AG04450 (cell line): ENCODE data around the gene PLCD3. TPM values are rescaled to one million over a fixed set of nuclear protein-coding genes. Genes with fewer than 3 reads are reported as not detected.
"Not testable (repeated sequence)": the region's sequence is repeated elsewhere in the genome, so short reads cannot be mapped to it uniquely, and the experiment has no call there.

Experiments
- CTCF ChIA-PET: fragments of 300-600, 350-600 bp; formaldehyde crosslinking; extraction: SDS; loops from one replicate; lab custom pipeline; 2022; ENCODE audit warnings: antibody characterized with exemption, inconsistent platforms; lab: Charles Lee
- POLR2A ChIA-PET: fragments of 350-600 bp; formaldehyde crosslinking; extraction: SDS; loops from one replicate; lab custom pipeline; 2021; ENCODE audit warnings: antibody characterized with exemption, inconsistent platforms; lab: Yijun Ruan, JAX
- DNase-seq: peaks from one replicate; pipeline ENCODE4 v3.0.0-alpha.2; 2011; ENCODE audit warnings: low read depth, low spot score
- H3K27ac ChIP-seq: one replicate; pipeline ENCODE4 v1.5.1; 2012; ENCODE audit warnings: low read depth, low read length, control low read depth
- H3K27me3 ChIP-seq: one replicate; pipeline ENCODE4 v1.6.0; 2012; ENCODE audit warnings: low read length; ENCODE audit not compliant: control insufficient read depth, insufficient read depth
- H3K4me3 ChIP-seq: 2 replicates; pipeline ENCODE4 v1.5.1; 2011; ENCODE audit warnings: mild to moderate bottlenecking, low read depth, low read length, control low read depth
- H3K9me3 ChIP-seq: 2 replicates; pipeline ENCODE4 v1.5.1; 2012; ENCODE audit warnings: low read length; ENCODE audit not compliant: control insufficient read depth, insufficient read depth
- CTCF ChIP-seq: IDR thresholded peaks from 2 replicates; pipeline ENCODE4 v1.5.1; 2011; ENCODE audit warnings: low read depth, low read length, control low read depth, inconsistent platforms
- polyA plus RNA-seq: library from polyadenylated mRNA; depleted of rRNA; stranded (reverse); fragments of >200 nt; gene quantifications from 2 replicates; pipeline ENCODE4 v1.2.3, GENCODE V29; 2011

PLCD3 gene
- polyA plus RNA-seq, 1 experiment = 28.2 TPM

DNA sequence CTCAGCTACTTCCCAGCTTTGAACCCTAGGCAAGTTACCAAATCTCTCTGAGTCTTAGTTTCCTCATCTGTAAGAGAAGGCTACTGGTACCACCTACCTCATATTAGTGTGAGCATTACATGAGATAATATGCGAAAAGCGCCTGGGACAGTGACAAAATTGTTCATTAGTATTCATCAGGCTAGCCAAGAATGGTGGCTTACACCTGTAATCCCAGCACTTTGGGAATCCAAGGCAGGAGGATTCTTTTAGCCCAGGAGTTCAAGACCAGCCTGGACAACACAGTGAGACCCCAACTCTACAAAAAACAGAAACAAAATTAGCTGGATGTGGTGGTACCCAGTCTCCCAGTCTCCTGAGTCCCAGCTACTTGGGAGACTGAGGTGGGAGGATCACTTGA lies 3.3 kb downstream of the PLCD3 start:
- CTCF ChIA-PET = no interaction called here
- no peak for DNase-seq
- no peak overlapping the region for H3K4me3 ChIP-seq
- POLR2A ChIA-PET = no interaction called here
- no peak overlapping the region for H3K27ac ChIP-seq
- no peak for TF ChIP-seq CTCF
- no peaks in the 10 kb centered on the region for H3K27me3 ChIP-seq
- no peaks in the 10 kb centered on the region; the same call in 1 of the 2 replicates for H3K9me3 ChIP-seq

GRCh38 chr17:45128331-45128730 lies 4.0 kb downstream of the PLCD3 start:
- TF ChIP-seq CTCF = no peak

GRCh38 chr17:45127548-45128300 lies 4.6 kb downstream of the PLCD3 start:
- ChIA-PET POLR2A (interaction anchor here (0.6 to 1.2 kb wide), 3 partner anchors 16 to 217 kb away, joined by 3 to 5 read pairs (median 4); no protein-coding TSS in a partner anchor), CTCF (interaction anchor here (1.1 to 3.3 kb wide), 3 partner anchors 8 to 71 kb away, joined by 3 to 28 read pairs (median 4); partner anchors contain the start of gene ACBD4)
- no peak for TF ChIP-seq CTCF
- Histone ChIP-seq H3K27ac (peak overlapping the region; percentile 78), H3K9me3 (no peaks in the 10 kb centered on the region; the same call in 1 of the 2 replicates), H3K4me3 (no peak overlapping the region), H3K27me3 (no peaks in the 10 kb centered on the region)
- DNase-seq = no peak

More at GRCh38 chr17:45128331-45128730, 4.0 kb downstream of the PLCD3 start:
- H3K27ac ChIP-seq = peak overlapping the region; percentile 78
- H3K4me3 ChIP-seq = no peak overlapping the region
- POLR2A ChIA-PET = interaction anchor here (0.6 to 1.2 kb wide), 3 partner anchors 17 to 216 kb away, joined by 3 to 5 read pairs (median 4); no protein-coding TSS in a partner anchor
- CTCF ChIA-PET = no interaction called here
- DNase-seq = no peak
- no peaks in the 10 kb centered on the region; the same call in 1 of the 2 replicates for H3K9me3 ChIP-seq
- H3K27me3 ChIP-seq = no peaks in the 10 kb centered on the region

- ChIA-PET CTCF (interaction anchor here (1.1 to 3.3 kb wide), 3 partner anchors 8 to 71 kb away, joined by 3 to 28 read pairs (median 4); partner anchors contain the start of gene ACBD4), POLR2A (interaction anchor here (1.2 kb wide), 2 partner anchors 15 to 18 kb away, joined by 3 to 5 read pairs; no protein-coding TSS in a partner anchor)
- no peaks in the 10 kb centered on the region; the same call in 1 of the 2 replicates for H3K9me3 ChIP-seq
- H3K27me3 ChIP-seq = no peaks in the 10 kb centered on the region
- DNase-seq = no peak
- peak overlapping the region; percentile 78 for H3K27ac ChIP-seq
- TF ChIP-seq CTCF = no peak
- no peak overlapping the region for H3K4me3 ChIP-seq
Observed at GRCh38 chr17:45127207-45127547, 5.1 kb downstream of the PLCD3 start.

DNA sequence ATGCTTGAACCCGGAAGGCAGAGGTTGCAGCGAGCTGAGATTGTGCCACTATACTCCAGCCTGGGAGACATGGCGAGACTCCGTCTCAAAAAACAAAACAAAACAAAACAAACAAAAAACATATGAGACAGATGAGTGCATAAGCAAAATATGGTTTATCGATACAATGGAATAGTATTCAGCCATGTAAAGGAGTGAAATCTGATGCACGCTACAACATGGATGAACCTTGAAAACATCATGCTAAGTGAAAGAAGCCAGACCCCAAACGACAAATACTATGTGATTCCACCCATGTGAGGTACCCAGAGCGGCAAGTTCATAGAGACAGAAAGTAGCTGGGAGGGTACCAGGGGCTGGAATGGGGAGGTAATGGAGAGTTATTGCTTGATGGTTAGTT lies 6.8 kb downstream of the PLCD3 start:
- no peak overlapping the region for H3K4me3 ChIP-seq
- no peak for DNase-seq
- H3K27ac ChIP-seq = no peak overlapping the region
- ChIA-PET CTCF (interaction anchor here (0.8 to 3.3 kb wide), 3 partner anchors 10 to 75 kb away, joined by 3 to 28 read pairs (median 3); partner anchors contain the start of gene ACBD4), POLR2A (interaction anchor here (0.7 kb wide), 1 partner anchor 32 kb away, joined by 7 read pairs; no protein-coding TSS in a partner anchor)
- H3K27me3 ChIP-seq = no peaks in the 10 kb centered on the region
- no peak for TF ChIP-seq CTCF
- no peaks in the 10 kb centered on the region; the same call in 1 of the 2 replicates for H3K9me3 ChIP-seq

GRCh38 chr17:45124797-45125122 lies 7.6 kb downstream of the PLCD3 start:
- ChIA-PET CTCF (interaction anchor here (1.1 to 3.3 kb wide), 2 partner anchors 10 to 73 kb away, joined by 3 to 28 read pairs; partner anchors contain the start of gene ACBD4), POLR2A (interaction anchor here (0.6 kb wide), 1 partner anchor 32 kb away, joined by 4 read pairs; no protein-coding TSS in a partner anchor)
- H3K27me3 ChIP-seq, H3K4me3 ChIP-seq, H3K9me3 ChIP-seq, DNase-seq: not testable (repeated sequence)
- H3K27ac ChIP-seq = peak overlapping the region; percentile 83
